Hepatocyte (in vitro differentiated cells): ENCODE data around the gene DENND6B. TPM values are rescaled to one million over a fixed set of nuclear protein-coding genes. Genes with fewer than 3 reads are reported as not detected.
A peak's percentile ranks its signal among the peaks of the same experiment; 100 is the strongest.

Experiments used
- DNase-seq: peaks from one replicate; pipeline ENCODE4 v3.0.0-alpha.2; 2016; ENCODE audit warnings: low spot score
- H2AFZ ChIP-seq: fragments of 200-600 bp; sonication (generic); 2 replicates; pipeline ENCODE4 v1.6.0; 2016; ENCODE audit warnings: antibody characterized with exemption, mild to moderate bottlenecking
- H3K27ac ChIP-seq: fragments of 200-600 bp; sonication (generic); 2 replicates; pipeline ENCODE4 v1.5.1; 2016; ENCODE audit warnings: mild to moderate bottlenecking
- H3K27me3 ChIP-seq: fragments of 200-600 bp; sonication (generic); 2 replicates; pipeline ENCODE4 v1.6.1; 2016
- H3K36me3 ChIP-seq: fragments of 200-600 bp; sonication (generic); replicated peaks from 2 replicates; pipeline ENCODE4 v1.5.1; 2016; ENCODE audit warnings: low read depth; ENCODE audit not compliant: insufficient read depth
- H3K4me1 ChIP-seq: fragments of 200-600 bp; sonication (generic); 2 replicates; pipeline ENCODE4 v1.5.1; 2016; ENCODE audit warnings: mild to moderate bottlenecking, moderate library complexity; ENCODE audit not compliant: insufficient read depth
- H3K4me2 ChIP-seq: fragments of 200-600 bp; sonication (generic); 2 replicates; pipeline ENCODE4 v1.6.0; 2016
- H3K4me3 ChIP-seq: fragments of 200-600 bp; sonication (generic); 2 replicates; pipeline ENCODE4 v1.5.1; 2016; ENCODE audit warnings: mild to moderate bottlenecking
- H3K79me2 ChIP-seq: fragments of 200-600 bp; sonication (generic); 2 replicates; pipeline ENCODE4 v1.6.0; 2017; ENCODE audit warnings: mild to moderate bottlenecking
- H3K9me2 ChIP-seq: fragments of 200-600 bp; sonication (generic); replicated peaks from 2 replicates; pipeline ENCODE4 v1.6.0; 2017; ENCODE audit warnings: mild to moderate bottlenecking; ENCODE audit not compliant: insufficient read depth
- H3K9me3 ChIP-seq: fragments of 200-600 bp; sonication (generic); 2 replicates; pipeline ENCODE4 v1.5.1; 2016; ENCODE audit warnings: low read depth, mild to moderate bottlenecking
- H4K20me1 ChIP-seq: fragments of 200-600 bp; sonication (generic); 2 replicates; pipeline ENCODE4 v1.6.0; 2016; ENCODE audit warnings: mild to moderate bottlenecking; ENCODE audit not compliant: insufficient read depth, poor library complexity, severe bottlenecking
- EZH2 ChIP-seq: fragments of 200-600 bp; sonication (generic); IDR thresholded peaks from 2 replicates; pipeline ENCODE4 v1.6.1; 2016; ENCODE audit warnings: antibody characterized with exemption, mild to moderate bottlenecking, borderline replicate concordance
- EZH2phosphoT487 ChIP-seq: fragments of 200-600 bp; sonication (generic); IDR thresholded peaks from one replicate; pipeline ENCODE4 v1.6.1; 2018; ENCODE audit warnings: antibody characterized with exemption, mild to moderate bottlenecking, low read depth, moderate library complexity; ENCODE audit not compliant: unreplicated experiment, severe bottlenecking
- WGBS: methylation state at CpG from one replicate; pipeline ENCODE4 v1.1.6; 2016; ENCODE audit warnings: low lambda C conversion rate; ENCODE audit errors: missing lambda C conversion rate; 5-methylcytosine and 5-hydroxymethylcytosine counted together
- polyA plus RNA-seq: library from polyadenylated mRNA; unstranded; fragments of >200 nt; fragmentation: Nextera tagmentation; extraction: Ambion mirVana; gene quantifications from 2 replicates; pipeline ENCODE4 v1.2.1, GENCODE V29; 2016
- total RNA-seq: library from RNA; depleted of rRNA; stranded (reverse); fragments of >200 nt; gene quantifications from 2 replicates; pipeline ENCODE4 v1.2.3, GENCODE V29; 2014
- TF ChIP-seq, protein P1 (sequence below): fragments of 200-600 bp; sonication (generic); IDR thresholded peaks from 2 replicates; pipeline ENCODE4 v1.5.1; 2016; ENCODE audit warnings: antibody characterized with exemption, mild to moderate bottlenecking; ENCODE audit not compliant: poor library complexity

DENND6B gene
- total and polyA plus RNA-seq, 2 experiments from 2014 or later, result 3.3 to 8.7 TPM

DNA sequence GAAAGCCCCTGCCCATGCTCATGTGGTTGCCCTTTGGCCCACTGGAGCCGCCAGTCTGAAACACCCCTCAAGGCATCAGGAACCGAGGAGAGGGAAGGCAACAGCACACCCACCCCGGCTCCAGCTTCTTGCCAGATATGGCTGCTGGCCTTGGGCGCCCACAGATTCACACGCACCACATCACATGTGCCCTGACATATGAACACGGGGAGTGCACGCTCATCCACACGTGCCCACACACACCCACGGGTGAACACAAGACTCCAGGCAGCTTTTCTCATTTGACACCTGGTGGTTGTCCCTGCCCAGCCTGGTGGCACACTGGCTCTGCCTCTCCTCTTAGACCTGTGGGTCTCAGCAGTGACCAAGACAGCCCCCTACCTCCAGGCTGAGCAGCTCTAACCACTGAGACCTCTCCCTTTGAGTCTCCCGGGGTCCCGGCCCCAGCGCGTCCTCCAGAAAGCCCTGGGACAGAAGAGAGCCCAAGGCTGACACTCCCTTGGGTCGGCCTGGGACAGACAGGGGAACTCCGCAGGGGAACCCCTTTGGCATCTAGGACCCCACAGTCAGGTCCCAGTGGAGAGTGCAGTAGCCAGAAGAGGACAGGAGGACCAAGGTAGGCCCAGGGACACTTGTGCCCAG lies 62.6 kb downstream of the DENND6B start:
- H3K4me1 ChIP-seq, result peaks cover 8% of the 10 kb centered on the region
- H2AFZ ChIP-seq, result no peak overlapping the region
- H3K27me3 ChIP-seq, result peaks cover 19% of the 10 kb centered on the region
- H3K4me3 ChIP-seq, result no peak overlapping the region
- no peak for DNase-seq
- H3K36me3 ChIP-seq, result no peaks in the 10 kb centered on the region
- H3K9me3 ChIP-seq, result no peaks in the 10 kb centered on the region
- H3K27ac ChIP-seq, result no peak overlapping the region
- H4K20me1 ChIP-seq, result no peaks in the 10 kb centered on the region
- no peak for TF ChIP-seq EZH2
- no peak for TF ChIP-seq EZH2phosphoT487
- TF ChIP-seq, protein P1, sequence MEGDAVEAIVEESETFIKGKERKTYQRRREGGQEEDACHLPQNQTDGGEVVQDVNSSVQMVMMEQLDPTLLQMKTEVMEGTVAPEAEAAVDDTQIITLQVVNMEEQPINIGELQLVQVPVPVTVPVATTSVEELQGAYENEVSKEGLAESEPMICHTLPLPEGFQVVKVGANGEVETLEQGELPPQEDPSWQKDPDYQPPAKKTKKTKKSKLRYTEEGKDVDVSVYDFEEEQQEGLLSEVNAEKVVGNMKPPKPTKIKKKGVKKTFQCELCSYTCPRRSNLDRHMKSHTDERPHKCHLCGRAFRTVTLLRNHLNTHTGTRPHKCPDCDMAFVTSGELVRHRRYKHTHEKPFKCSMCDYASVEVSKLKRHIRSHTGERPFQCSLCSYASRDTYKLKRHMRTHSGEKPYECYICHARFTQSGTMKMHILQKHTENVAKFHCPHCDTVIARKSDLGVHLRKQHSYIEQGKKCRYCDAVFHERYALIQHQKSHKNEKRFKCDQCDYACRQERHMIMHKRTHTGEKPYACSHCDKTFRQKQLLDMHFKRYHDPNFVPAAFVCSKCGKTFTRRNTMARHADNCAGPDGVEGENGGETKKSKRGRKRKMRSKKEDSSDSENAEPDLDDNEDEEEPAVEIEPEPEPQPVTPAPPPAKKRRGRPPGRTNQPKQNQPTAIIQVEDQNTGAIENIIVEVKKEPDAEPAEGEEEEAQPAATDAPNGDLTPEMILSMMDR, result no peak
- no peaks in the 10 kb centered on the region for H3K79me2 ChIP-seq
- no peaks in the 10 kb centered on the region for H3K9me2 ChIP-seq
- no peak overlapping the region for H3K4me2 ChIP-seq
- WGBS, result 86% methylated on average over 15 of the region's 15 CpGs

DNA sequence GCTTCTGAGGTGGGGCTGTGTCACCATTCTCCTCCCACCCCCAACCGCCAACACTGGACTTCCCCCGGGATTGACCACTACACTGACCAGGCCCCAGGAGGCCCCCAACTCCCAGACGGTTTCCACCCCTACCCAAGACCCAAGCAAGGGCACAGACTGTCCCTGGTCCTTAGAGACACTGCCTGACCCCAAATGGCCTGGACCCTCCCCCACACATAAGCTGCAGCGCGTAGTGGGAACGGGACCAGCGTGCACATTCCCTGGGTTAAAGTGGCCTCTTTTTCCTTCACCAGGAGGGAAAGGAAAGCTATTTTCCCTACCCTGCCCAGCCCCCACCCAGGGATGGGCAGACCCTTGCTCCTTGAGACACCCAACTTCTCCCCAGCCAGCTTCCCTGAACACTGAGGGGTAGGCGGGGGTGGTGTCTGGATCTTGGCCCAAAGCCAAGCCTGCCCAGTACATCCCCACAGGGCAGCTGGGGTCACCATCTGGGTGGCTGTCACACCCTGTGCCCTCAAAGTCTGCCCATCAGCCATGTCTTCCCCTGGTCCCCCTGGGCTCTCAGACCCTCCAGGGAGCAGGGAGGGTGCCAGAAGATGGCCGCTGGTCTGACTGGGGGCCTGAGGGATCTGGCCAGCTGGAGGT lies 63.7 kb downstream of the DENND6B start:
- Histone ChIP-seq H2AFZ (no peak overlapping the region), H3K36me3 (no peaks in the 10 kb centered on the region), H4K20me1 (no peaks in the 10 kb centered on the region), H3K9me3 (no peaks in the 10 kb centered on the region), H3K4me3 (no peak overlapping the region), H3K27me3 (peaks cover 8% of the 10 kb centered on the region), H3K27ac (no peak overlapping the region), H3K79me2 (no peaks in the 10 kb centered on the region), H3K9me2 (no peaks in the 10 kb centered on the region), H3K4me2 (no peak overlapping the region), H3K4me1 (peaks cover 7% of the 10 kb centered on the region)
- 77% methylated on average over 8 of the region's 9 CpGs for WGBS
- TF ChIP-seq EZH2, result no peak
- no peak for TF ChIP-seq EZH2phosphoT487
- TF ChIP-seq, protein P1, result no peak
- DNase-seq, result no peak

DNA sequence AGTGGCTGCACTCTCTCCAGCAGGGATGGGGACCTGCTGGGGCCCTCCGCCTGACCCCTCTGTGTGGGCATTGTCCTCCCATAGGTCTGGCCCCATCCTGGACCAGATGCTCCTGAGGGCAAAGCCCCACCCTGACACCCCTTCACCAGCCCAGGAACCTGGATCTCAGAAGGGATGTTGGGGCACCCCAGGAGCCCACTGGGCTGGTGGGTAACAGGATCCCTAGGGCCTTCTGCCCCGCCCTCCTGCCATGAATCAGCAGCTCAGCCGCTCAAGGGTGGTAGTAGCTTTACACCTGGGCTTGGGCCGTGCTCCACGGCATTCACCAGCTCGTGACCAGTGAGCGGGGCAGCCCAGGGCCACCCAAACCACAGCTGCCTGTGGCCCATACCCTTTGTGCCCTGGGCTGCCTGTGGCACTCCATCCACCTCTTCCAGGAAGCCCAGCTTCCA lies 64.3 kb downstream of the DENND6B start:
- H3K9me2 ChIP-seq, result no peaks in the 10 kb centered on the region
- H3K27ac ChIP-seq, result no peak overlapping the region
- no peaks in the 10 kb centered on the region for H4K20me1 ChIP-seq
- peaks cover 2% of the 10 kb centered on the region for H3K4me1 ChIP-seq
- H3K36me3 ChIP-seq, result no peaks in the 10 kb centered on the region
- no peak for DNase-seq
- peaks cover 6% of the 10 kb centered on the region for H3K27me3 ChIP-seq
- no peaks in the 10 kb centered on the region for H3K9me3 ChIP-seq
- no peak overlapping the region for H2AFZ ChIP-seq
- WGBS, result 68% methylated on average over 7 of the region's 7 CpGs
- H3K79me2 ChIP-seq, result no peaks in the 10 kb centered on the region
- H3K4me3 ChIP-seq, result no peak overlapping the region
- H3K4me2 ChIP-seq, result peak overlapping the region; percentile 93
- TF ChIP-seq EZH2phosphoT487 (no peak), EZH2 (no peak)

DNA sequence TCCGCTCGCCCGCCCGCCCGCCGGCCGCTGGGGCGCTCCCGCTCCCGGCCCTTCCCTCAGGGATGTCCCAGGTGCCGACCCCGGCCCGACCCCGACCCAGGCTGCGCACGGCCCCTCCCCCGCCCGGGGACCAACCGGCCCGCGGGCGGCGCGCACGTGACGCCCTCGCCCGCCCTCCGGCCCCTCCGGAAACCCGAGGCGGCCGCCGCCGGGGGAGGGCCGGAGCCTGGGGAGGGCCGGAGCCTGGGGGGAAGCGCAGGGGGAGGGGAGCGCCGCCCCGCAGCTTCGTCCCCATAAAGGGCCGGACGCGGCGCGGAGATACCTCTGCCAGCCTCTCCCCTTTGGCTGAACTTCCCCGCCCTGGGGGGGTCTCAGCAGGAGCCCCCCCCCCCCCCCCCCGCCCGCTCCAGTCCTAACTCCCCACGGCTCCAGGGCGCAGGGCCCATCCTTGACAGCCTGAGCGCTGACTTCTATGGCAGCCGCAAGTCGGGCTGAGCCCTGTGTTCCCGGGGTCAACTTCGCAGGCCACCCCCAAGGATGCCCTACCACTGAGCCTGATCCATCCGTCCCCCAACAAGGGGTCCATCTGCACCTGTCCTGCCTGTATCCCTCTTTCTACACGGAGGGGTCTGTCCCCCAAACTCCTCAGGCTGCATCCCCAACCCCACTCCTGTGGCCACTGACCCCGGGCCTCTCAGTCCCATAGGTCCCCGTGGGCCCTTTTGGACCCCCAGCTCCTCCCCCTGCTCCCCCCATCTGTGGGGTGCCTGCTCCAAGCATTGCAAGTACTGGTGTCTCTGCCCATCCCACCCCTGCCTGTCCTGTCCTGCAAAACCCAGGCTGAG lies 65.0 kb downstream of the DENND6B start, which contains the start of gene MAPK12:
Gene MAPK12 (minus strand): TSS at position 69 of the 845 bp plus-strand sequence. CDS start 174 bp downstream, outside the sequence.
- Histone ChIP-seq H3K9me3 (no peaks in the 10 kb centered on the region), H4K20me1 (no peaks in the 10 kb centered on the region), H3K27me3 (peaks cover 6% of the 10 kb centered on the region), H2AFZ (peak within 1 kb of the TSS; percentile 19), H3K4me3 (peak within 1 kb of the TSS; percentile 26), H3K36me3 (no peaks in the 10 kb centered on the region), H3K4me2 (peak within 1 kb of the TSS; percentile 93), H3K79me2 (no peaks in the 10 kb centered on the region), H3K27ac (peak within 1 kb of the TSS; percentile 53), H3K4me1 (no peaks in the 10 kb centered on the region), H3K9me2 (no peaks in the 10 kb centered on the region)
- WGBS, result 26% methylated on average over 8 of the region's 61 CpGs
- peak; percentile 56 for DNase-seq
- TF ChIP-seq EZH2, result no peak
- TF ChIP-seq EZH2phosphoT487, result no peak
- TF ChIP-seq, protein P1, result no peak
